ENCODE results near the gene LPIN1.
A peak's percentile ranks its signal among the peaks of the same experiment; 100 is the strongest.

Gene LPIN1

DNA sequence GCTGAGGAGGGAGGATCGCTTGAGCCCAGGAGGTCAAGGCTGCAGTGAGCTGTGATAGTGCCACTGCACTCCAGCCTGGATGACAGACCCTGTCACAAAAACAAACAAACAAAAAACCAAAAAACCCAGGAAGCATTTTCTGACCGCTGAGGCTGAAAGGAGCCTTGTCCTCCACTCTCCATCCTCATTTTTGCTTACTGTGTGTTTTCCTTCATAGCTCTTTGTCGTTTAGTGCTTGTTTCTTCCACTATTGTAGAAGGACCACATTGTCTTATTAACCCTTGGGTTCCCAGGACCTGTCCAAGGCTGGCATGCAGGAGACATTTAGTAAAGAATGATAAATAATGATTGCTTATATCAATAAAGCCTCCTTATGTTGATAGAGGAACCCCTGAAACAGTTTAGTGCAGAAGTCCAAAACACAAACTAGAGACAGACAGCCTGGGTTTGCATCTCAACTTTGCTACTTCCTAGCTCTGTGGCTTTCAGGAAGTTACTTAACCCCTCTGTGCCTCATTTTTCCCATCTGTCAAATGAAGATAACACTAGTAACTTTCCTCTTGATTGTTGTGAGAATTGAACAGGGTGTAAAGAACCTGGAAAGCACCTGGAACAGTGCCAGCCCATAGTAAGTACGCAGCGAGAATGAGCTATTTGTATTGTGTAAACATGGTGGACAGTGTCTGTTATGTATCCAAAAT is 126.0 kb downstream of the LPIN1 start:
- TF ChIP-seq, protein P1, sequence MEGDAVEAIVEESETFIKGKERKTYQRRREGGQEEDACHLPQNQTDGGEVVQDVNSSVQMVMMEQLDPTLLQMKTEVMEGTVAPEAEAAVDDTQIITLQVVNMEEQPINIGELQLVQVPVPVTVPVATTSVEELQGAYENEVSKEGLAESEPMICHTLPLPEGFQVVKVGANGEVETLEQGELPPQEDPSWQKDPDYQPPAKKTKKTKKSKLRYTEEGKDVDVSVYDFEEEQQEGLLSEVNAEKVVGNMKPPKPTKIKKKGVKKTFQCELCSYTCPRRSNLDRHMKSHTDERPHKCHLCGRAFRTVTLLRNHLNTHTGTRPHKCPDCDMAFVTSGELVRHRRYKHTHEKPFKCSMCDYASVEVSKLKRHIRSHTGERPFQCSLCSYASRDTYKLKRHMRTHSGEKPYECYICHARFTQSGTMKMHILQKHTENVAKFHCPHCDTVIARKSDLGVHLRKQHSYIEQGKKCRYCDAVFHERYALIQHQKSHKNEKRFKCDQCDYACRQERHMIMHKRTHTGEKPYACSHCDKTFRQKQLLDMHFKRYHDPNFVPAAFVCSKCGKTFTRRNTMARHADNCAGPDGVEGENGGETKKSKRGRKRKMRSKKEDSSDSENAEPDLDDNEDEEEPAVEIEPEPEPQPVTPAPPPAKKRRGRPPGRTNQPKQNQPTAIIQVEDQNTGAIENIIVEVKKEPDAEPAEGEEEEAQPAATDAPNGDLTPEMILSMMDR (IDR thresholded peaks at IDR 0.05; ENCODE audit: low read depth, low read length) = no peak
- TF ChIP-seq, protein P2, sequence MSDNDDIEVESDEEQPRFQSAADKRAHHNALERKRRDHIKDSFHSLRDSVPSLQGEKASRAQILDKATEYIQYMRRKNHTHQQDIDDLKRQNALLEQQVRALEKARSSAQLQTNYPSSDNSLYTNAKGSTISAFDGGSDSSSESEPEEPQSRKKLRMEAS (IDR thresholded peaks at IDR 0.05; ENCODE audit: low read depth, low read length) = no peak
- no peak for TF ChIP-seq MYC (IDR thresholded peaks at IDR 0.05; ENCODE audit: low read depth, low read length)
- no peak for TF ChIP-seq POLR2A (IDR thresholded peaks at IDR 0.05; ENCODE audit: extremely low read depth, insufficient read length)
- no peak overlapping the region for H3K4me3 ChIP-seq (ENCODE audit: low read depth, low read length)
- no peak for DNase-seq (ENCODE audit: low read depth)

DNA sequence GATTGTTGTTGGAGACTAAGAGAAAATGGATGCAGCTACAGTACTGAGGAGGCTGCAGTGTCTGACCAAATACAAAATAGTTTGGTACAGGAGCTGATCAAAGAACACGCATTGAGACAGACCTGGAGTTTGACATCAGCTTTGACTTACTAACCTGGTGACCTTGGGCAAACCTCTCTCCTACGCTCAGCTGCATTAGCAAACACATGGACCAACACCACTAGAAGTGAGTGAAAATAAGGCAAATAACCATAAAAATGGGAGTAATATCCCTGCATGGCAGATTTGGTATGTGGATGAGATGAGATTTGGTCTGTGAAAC is 126.5 kb downstream of the LPIN1 start:
- TF ChIP-seq POLR2A (IDR thresholded peaks at IDR 0.05; ENCODE audit: extremely low read depth, insufficient read length) (no peak), MYC (IDR thresholded peaks at IDR 0.05; ENCODE audit: low read depth, low read length) (no peak)
- TF ChIP-seq, protein P2 (IDR thresholded peaks at IDR 0.05; ENCODE audit: low read depth, low read length) = no peak
- TF ChIP-seq, protein P1 (IDR thresholded peaks at IDR 0.05; ENCODE audit: low read depth, low read length) = no peak
- H3K4me3 ChIP-seq (ENCODE audit: low read depth, low read length) = no peak overlapping the region
- no peak for DNase-seq (ENCODE audit: low read depth)

DNA sequence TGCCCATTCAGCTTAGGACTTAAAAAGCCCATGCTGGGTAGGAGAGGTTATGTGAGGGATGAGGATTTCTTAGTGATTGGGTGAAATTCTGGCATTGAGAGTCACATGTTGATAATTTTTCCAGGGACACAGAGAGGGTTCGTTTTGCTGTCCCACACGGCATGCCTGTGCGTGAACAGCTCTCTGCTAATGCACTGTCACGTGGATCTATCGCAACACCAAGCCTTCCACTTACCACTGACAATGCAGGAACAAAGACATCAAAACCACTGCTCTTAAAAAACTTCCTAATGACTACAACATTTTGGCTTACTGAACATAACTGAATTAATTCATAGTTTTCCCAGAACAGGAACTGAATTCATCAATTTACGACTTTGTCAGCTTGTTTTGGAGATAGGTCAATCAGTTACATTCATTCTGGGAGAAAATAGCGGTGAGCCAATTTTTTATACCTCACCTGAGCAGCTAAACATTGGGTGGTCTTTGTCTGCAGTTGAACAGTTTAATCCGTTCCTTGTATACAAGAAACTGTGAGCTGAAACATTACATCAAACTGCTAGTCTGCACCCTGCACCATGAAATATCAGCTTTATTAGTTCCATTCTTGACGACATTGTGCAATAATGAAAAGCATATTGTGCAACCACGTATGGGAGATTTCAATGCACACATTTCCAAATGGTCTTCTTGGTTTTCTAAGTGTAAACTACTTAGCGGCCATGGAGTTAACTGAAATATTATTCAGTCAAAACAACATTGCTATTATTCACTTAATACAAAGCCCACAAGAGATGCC is 127.1 kb downstream of the LPIN1 start:
- DNase-seq (ENCODE audit: low read depth) = peak; percentile 82
- H3K4me3 ChIP-seq (ENCODE audit: low read depth, low read length) = no peak overlapping the region
- TF ChIP-seq, protein P2 (IDR thresholded peaks at IDR 0.05; ENCODE audit: low read depth, low read length) = peak; percentile 78
- TF ChIP-seq POLR2A (IDR thresholded peaks at IDR 0.05; ENCODE audit: extremely low read depth, insufficient read length) (no peak), MYC (IDR thresholded peaks at IDR 0.05; ENCODE audit: low read depth, low read length) (no peak)
- TF ChIP-seq, protein P1 (IDR thresholded peaks at IDR 0.05; ENCODE audit: low read depth, low read length) = no peak

DNA sequence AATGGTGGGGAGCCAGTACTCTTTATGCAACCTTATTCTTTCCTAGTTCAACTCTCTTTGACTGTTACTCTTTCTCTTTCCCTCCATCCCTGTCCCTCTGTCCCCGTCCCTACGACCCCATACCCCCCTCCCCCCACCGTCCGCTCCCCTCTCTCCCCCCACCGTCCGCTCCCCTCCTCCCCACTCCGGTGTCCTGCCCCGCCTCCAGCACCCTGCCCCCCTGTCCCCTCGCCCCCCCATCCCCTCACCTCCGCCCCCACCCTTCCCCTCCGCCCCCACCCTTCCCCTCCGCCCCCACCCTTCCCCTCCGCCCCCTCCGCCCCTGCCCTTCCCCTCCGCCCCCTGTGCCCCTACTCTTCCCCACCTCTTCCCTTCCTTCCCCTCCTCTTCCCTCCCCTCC is 128.4 kb downstream of the LPIN1 start:
- no peak for DNase-seq (ENCODE audit: low read depth)
- TF ChIP-seq, protein P2 (IDR thresholded peaks at IDR 0.05; ENCODE audit: low read depth, low read length) = no peak
- no peak for TF ChIP-seq MYC (IDR thresholded peaks at IDR 0.05; ENCODE audit: low read depth, low read length)
- TF ChIP-seq, protein P1 (IDR thresholded peaks at IDR 0.05; ENCODE audit: low read depth, low read length) = no peak
- no peak for TF ChIP-seq POLR2A (IDR thresholded peaks at IDR 0.05; ENCODE audit: extremely low read depth, insufficient read length)
- H3K4me3 ChIP-seq (ENCODE audit: low read depth, low read length) = no peak overlapping the region

DNA sequence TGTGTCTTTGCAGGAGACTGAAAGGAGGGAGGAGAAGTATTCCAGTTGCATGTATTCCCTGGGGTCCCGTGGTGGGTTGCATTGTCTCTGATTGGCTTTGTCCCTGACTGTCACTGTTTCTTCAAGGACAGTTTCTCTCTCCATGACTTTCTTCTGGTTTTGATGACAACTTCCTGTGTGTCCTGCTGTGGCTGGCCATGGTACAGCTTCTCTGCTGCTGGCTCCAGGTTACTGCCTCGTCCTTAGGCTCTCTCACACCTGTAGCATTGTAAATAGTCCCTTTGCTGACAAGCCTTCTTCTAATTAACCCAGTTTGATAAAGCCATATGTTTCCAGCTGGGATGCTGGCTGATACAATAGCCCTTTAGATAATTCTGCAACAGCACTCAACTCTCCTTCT is 129.0 kb downstream of the LPIN1 start:
- TF ChIP-seq MYC (IDR thresholded peaks at IDR 0.05; ENCODE audit: low read depth, low read length) (no peak), POLR2A (IDR thresholded peaks at IDR 0.05; ENCODE audit: extremely low read depth, insufficient read length) (no peak)
- TF ChIP-seq, protein P2 (IDR thresholded peaks at IDR 0.05; ENCODE audit: low read depth, low read length) = no peak
- TF ChIP-seq, protein P1 (IDR thresholded peaks at IDR 0.05; ENCODE audit: low read depth, low read length) = no peak
- no peak overlapping the region for H3K4me3 ChIP-seq (ENCODE audit: low read depth, low read length)
- peak; percentile 41 for DNase-seq (ENCODE audit: low read depth)

All from NB4 (cell line).